IPS-NIHi7 (cell line): Measurements from ENCODE around the gene GAS5.

ENCODE experiments used
- DNase-seq: peaks from one replicate; pipeline ENCODE4 v3.0.0; 2012; ENCODE audit warnings: mixed read lengths; ENCODE audit errors: extremely low spot score

Gene GAS5

DNA sequence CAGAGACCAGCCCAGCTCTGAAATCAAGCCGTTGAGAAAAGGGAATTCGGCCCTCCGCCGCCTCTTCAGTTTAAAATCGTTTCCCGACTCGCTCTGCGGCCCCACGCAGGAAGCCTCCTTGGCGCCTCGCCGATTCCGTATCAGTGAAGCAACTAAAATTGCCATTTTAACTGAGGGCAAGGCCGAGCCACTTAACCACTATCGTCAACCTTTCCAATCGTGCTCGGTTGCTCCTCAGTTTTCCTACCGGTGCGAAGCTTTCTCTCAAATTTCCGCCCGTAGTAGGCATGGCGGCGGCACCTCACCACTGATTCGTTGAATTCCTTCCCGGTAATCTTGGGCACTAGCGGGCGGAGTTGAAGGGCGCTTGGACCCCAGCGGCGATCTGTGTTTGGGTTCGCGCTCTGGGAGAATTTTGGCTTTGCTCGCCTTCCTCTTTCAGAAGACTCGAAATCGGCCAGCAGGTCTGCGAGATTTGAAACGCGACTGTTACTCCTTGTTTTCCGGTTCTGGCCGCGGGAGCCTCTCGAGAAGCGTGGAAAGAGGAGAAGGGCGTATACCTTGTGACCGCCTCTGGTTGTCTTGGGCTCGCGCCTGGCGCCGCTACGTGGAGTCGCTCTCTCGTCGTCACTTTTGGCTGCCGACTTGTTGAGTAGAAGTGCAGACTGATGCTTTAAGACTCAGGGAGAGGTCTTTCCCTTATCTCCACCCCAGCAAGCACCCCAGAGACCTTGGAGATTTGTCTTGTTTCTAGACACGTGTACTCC lies 43.3 kb downstream of the GAS5 start, which contains the start of the genes CENPL and DARS2:
Gene CENPL, minus strand, starts transcription at position 569 of the 767 bp plus-strand sequence. CDS start 13,584 bp downstream, outside the sequence.
Gene DARS2, plus strand, starts transcription at position 359 of the 767 bp plus-strand sequence. CDS start 557 bp downstream, outside the sequence.
- peak; percentile 92 for DNase-seq

GRCh38 chr1:173823781-173824314 lies 43.9 kb downstream of the GAS5 start:
- DNase-seq: no peak

DNA sequence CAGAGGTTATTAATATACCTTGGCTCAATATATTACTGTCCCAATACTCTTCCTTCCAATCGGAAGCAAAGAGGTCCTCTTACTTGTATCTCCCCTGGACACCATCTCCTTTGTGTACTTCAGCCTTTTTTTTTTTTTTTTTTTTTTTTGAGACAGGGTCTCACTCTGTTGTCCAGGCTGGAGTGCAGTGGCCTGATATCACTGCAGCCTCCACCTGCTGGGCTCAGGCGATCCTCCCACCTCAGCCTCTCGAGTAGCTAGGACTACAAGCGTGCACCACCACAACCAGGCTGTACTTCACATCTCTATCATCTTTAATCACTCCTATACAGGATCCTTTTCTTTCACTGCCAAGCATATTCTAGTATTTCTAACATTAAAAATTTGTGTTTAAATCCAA lies 46.1 kb downstream of the GAS5 start:
- no peak for DNase-seq

GRCh38 chr1:173818459-173818858 lies 49.3 kb downstream of the GAS5 start:
- no peak for DNase-seq
